HepG2 (cell line): ENCODE data around the gene BAZ1B. TPM values are rescaled to one million over a fixed set of nuclear protein-coding genes. Genes with fewer than 3 reads are reported as not detected.
A peak's percentile ranks its signal among the peaks of the same experiment; 100 is the strongest.

Experiments used
- ATAC-seq: fragments of 200-7000 bp; cut with Tn5 transposase; 3 replicates; pipeline ENCODE4 v1.9.1; 2020; ENCODE audit warnings: mild to moderate bottlenecking, moderate library complexity
- BruUV-seq: library from RNA; stranded (reverse); fragments of 400-500 nt; replicated peaks from 2 replicates; lab custom pipeline; 2021; lab: Mats Ljungman, UMichigan
- CTCF ChIA-PET: fragments of 300-600 bp; formaldehyde crosslinking; extraction: SDS; loops from one replicate; lab custom pipeline; 2021; ENCODE audit warnings: low total read pairs, inconsistent platforms, low intra/inter-chr PET ratio; lab: Yijun Ruan, JAX
- POLR2A ChIA-PET: fragments of 350-600 bp; sonication (Branson Sonifier 250); formaldehyde crosslinking; loops from one replicate; lab custom pipeline; 2020; ENCODE audit warnings: antibody characterized with exemption, inconsistent platforms; lab: Yijun Ruan, JAX
- DNase-seq: peaks from one replicate; pipeline ENCODE4 v3.0.0-alpha.2; 2015; ENCODE audit warnings: low spot score
- FAIRE-seq: peaks from 3 replicates; lab custom pipeline; 2011; peaks lifted over from hg19 to GRCh38; lab: Jason Lieb, UNC
- H2AFZ ChIP-seq: one replicate; pipeline ENCODE4 v1.6.1; 2011; ENCODE audit warnings: low read length, inconsistent platforms
- H3K27ac ChIP-seq: fragments of 300-600 bp; 3 replicates; pipeline ENCODE4 v1.8.0; 2011; ENCODE audit warnings: mixed run types, mild to moderate bottlenecking, mixed read lengths, low read length, inconsistent platforms; ENCODE audit not compliant: insufficient read depth; ENCODE audit errors: extremely low read length
- H3K27me3 ChIP-seq, 2 experiments: fragments of 200-600 bp in 1 of 2; 2 replicates in 1 of 2; 3 replicates in 1 of 2; pipeline versions ENCODE4 v1.6.0 to v1.8.0; 2011; ENCODE audit warnings: low read length in 2 of 2, mild to moderate bottlenecking in 2 of 2, moderate library complexity in 2 of 2, inconsistent platforms in 1 of 2; ENCODE audit not compliant: insufficient read depth in 2 of 2, control insufficient read depth in 1 of 2
- H3K36me3 ChIP-seq, 2 experiments: fragments of 200-600 bp in 1 of 2; replicated peaks in 1 of 2; 2 replicates in 1 of 2; 3 replicates in 1 of 2; pipeline versions ENCODE4 v1.5.1 to v1.8.0; 2011; ENCODE audit warnings: low read length in 2 of 2, inconsistent platforms in 1 of 2; ENCODE audit not compliant: insufficient read depth in 2 of 2, control insufficient read depth in 1 of 2
- H3K4me1 ChIP-seq: 2 replicates; pipeline ENCODE4 v1.5.1; 2012; ENCODE audit warnings: low read length, inconsistent platforms; ENCODE audit not compliant: insufficient read depth
- H3K4me2 ChIP-seq: 2 replicates; pipeline ENCODE4 v1.6.0; 2011; ENCODE audit warnings: low read depth, low read length, inconsistent platforms
- H3K4me3 ChIP-seq, 3 experiments: fragments of 200-600 bp in 1 of 3; sonication (generic), shearing (Covaris generic) in 1 of 3; replicated peaks in 1 of 3; 2 replicates each; pipeline ENCODE4 v1.5.1; 2011 to 2016; ENCODE audit warnings: low read length in 3 of 3, inconsistent platforms in 2 of 3, low read depth in 2 of 3, mild to moderate bottlenecking in 2 of 3, control low read depth in 1 of 3, mixed read lengths in 1 of 3; ENCODE audit not compliant: insufficient read depth in 1 of 3
- H3K79me2 ChIP-seq: one replicate; pipeline ENCODE4 v1.6.1; 2011; ENCODE audit warnings: low read length, inconsistent platforms; ENCODE audit not compliant: insufficient read depth
- H3K9ac ChIP-seq: 2 replicates; pipeline ENCODE4 v1.6.0; 2011; ENCODE audit warnings: mild to moderate bottlenecking, low read depth, low read length, inconsistent platforms; ENCODE audit not compliant: insufficient read depth
- H3K9me3 ChIP-seq: 2 replicates; pipeline ENCODE4 v1.5.1; 2012; ENCODE audit warnings: mild to moderate bottlenecking, low read length
- H4K20me1 ChIP-seq: 2 replicates; pipeline ENCODE4 v1.6.0; 2011; ENCODE audit warnings: inconsistent platforms, mild to moderate bottlenecking, low read length, moderate library complexity; ENCODE audit not compliant: insufficient read depth
- CREB1 ChIP-seq, 2 experiments: fragments of 450-650 bp in 1 of 2; IDR thresholded peaks; 2 replicates each; pipeline ENCODE4 v1.6.1; 2016 to 2017; ENCODE audit warnings: control low read depth in 1 of 2, mild to moderate bottlenecking in 1 of 2, missing compliant biosample characterization in 1 of 2, missing genetic modification characterization in 1 of 2
- DNMT1 ChIP-seq: sonication (generic); formaldehyde crosslinking; IDR thresholded peaks from 2 replicates; pipeline ENCODE4 v1.5.1; 2020; ENCODE audit warnings: mild to moderate bottlenecking, missing genetic modification reagents
- FOXO1 ChIP-seq: sonication (generic); formaldehyde crosslinking; IDR thresholded peaks from 2 replicates; pipeline ENCODE4 v1.4.0; 2020; ENCODE audit warnings: missing genetic modification reagents
- KAT8 ChIP-seq: IDR thresholded peaks from 2 replicates; pipeline ENCODE4 v1.6.1; 2016; ENCODE audit warnings: missing genetic modification reagents, missing compliant biosample characterization
- LCORL ChIP-seq, 2 experiments: fragments of 450-650 bp in 1 of 2; sonication (generic) in 1 of 2; formaldehyde crosslinking in 1 of 2; IDR thresholded peaks; 2 replicates each; pipeline versions ENCODE4 v1.5.0 to v1.6.1; 2017 to 2020; ENCODE audit warnings: antibody characterized with exemption in 1 of 2, missing genetic modification reagents in 1 of 2
- TBX2 ChIP-seq: sonication (generic); formaldehyde crosslinking; IDR thresholded peaks from 2 replicates; pipeline ENCODE4 v1.5.0; 2020; ENCODE audit warnings: missing genetic modification reagents, mild to moderate bottlenecking, borderline replicate concordance
- UBTF ChIP-seq: sonication (generic); formaldehyde crosslinking; IDR thresholded peaks from 2 replicates; pipeline ENCODE4 v1.4.0; 2020; ENCODE audit warnings: mild to moderate bottlenecking, missing genetic modification reagents
- ZC3H13 ChIP-seq: sonication (generic); formaldehyde crosslinking; IDR thresholded peaks from 2 replicates; pipeline ENCODE4 v1.8.1; 2023; ENCODE audit warnings: mild to moderate bottlenecking, missing genetic modification reagents, moderate library complexity
- ZNF567 ChIP-seq: sonication (generic); formaldehyde crosslinking; IDR thresholded peaks from 2 replicates; pipeline ENCODE4 v1.8.1; 2023; ENCODE audit warnings: mild to moderate bottlenecking, missing genetic modification reagents, borderline replicate concordance
- ZNF737 ChIP-seq: sonication (generic); formaldehyde crosslinking; IDR thresholded peaks from 2 replicates; pipeline ENCODE4 v1.5.0; 2020; ENCODE audit warnings: missing genetic modification reagents, mild to moderate bottlenecking, borderline replicate concordance
- WGBS: methylation state at CpG from one replicate; pipeline ENCODE4 v1.1.6; 2017; ENCODE audit warnings: low lambda C conversion rate; 5-methylcytosine and 5-hydroxymethylcytosine counted together
- in situ Hi-C: cut with HindIII; loops from 2 replicates; pipeline ENCODE4 v1.10.0; 2017; ENCODE audit warnings: low pct_unique_long_range_greater_than_20kb; ENCODE audit not compliant: extremely low pct_ligation_motif_present
- intact Hi-C: fragments of 100-400 bp; cut with micrococcal nuclease; formaldehyde crosslinking; loops from one replicate; pipeline ENCODE4 v1.10.0; 2022; ENCODE audit not compliant: unreplicated experiment
- polyA plus RNA-seq, 8 experiments: library from polyadenylated mRNA; depleted of rRNA in 3 of 8; stranded (reverse) in 7 of 8; unstranded in 1 of 8; fragments of >200 nt; fragmentation: Illumina TruSeq in 4 of 8; extraction: Trizol in 4 of 8; gene quantifications; 2 replicates each; pipeline versions ENCODE4 v1.2.1 to v1.2.3, GENCODE V29; 2011 to 2016; ENCODE audit warnings: low read depth in 4 of 8, missing spikeins in 1 of 8, mixed read lengths in 1 of 8; ENCODE audit not compliant: insufficient read depth in 1 of 8
- total RNA-seq, 5 experiments: library from RNA; depleted of rRNA; stranded (reverse); fragments of >200 nt; fragmentation: Illumina TruSeq; extraction: Trizol; gene quantifications; 2 replicates each; pipeline ENCODE4 v1.2.3, GENCODE V29; 2016; ENCODE audit warnings: low read depth in 1 of 5
- TF ChIP-seq, protein P1 (sequence below): sonication (generic); formaldehyde crosslinking; IDR thresholded peaks from 2 replicates; pipeline ENCODE4 v1.8.0; 2022; ENCODE audit warnings: mild to moderate bottlenecking, missing genetic modification reagents, moderate library complexity
- TF ChIP-seq, protein P2 (sequence below): sonication (generic); formaldehyde crosslinking; IDR thresholded peaks from 2 replicates; pipeline ENCODE4 v1.8.0; 2023; ENCODE audit warnings: mild to moderate bottlenecking, missing genetic modification reagents

BAZ1B gene
- total and polyA plus RNA-seq, 2 of the 13 experiments (the other 11 are each of a cell fraction or from before 2014, with no cell fraction given) = 18.6 to 69.4 TPM

- TF ChIP-seq CREB1 (IDR thresholded peaks at IDR 0.05) (no peak), CREB1 (CRISPR knock-in tag; IDR thresholded peaks at IDR 0.05) (no peak), ZC3H13 (CRISPR knock-in tag) (no peak)
Measured at GRCh38 chr7:73424489-73424885, 97.6 kb downstream of the BAZ1B start (continued).

DNA sequence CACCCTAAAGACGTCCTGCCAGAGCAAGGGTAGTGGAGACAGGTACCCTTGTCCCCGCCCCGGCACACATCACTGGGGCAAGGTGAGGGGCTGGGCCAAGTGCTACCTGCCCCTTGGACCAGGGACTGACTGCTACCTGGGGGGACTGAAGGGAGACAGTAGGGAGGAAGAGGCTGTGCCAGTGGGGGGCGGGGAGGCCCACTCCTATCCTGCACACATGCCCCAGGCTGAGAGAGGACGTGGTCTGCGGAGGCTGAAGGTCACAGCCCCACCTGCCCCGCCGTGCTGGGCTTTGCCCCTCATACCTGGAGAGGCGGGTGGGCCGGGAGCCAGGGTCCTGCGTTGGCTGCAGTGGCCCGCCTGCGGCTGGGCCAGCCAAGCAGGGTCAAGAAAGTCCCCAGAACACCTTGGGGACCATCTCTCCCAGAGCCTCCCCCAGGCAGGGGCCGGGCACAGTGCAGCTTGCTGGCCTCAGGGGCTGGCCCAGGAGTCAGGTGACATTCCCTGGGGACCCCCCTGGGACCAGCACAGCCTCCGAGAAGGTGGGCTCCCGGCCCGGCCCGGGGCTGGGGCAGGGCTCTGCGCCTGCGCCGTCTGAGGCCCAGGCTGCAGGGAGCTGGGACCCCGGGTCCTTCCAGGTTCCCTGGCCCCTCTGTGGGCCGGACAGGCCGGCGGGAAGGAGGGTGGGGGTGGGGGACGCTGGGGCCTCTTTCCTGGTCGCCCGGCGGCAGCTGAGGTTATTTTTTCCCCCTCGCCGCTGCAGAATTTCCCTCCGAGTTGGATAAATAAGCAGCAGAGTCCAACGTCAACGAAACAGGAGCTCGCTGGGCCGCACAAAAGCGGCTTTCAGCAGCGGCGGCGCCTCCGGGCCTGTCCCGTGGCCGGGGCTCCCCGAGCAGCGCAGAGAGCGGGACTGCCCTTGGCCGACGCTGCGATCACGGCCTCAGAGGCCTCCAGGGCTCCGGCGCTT, 98.3 kb downstream of the BAZ1B start:
- Histone ChIP-seq H4K20me1 (no peaks in the 10 kb centered on the region), H3K27me3 (peaks cover 0 to 12% of the 10 kb centered on the region in 2 experiments; a peak in 1 of 5 replicates), H3K9me3 (no peaks in the 10 kb centered on the region), H3K4me1 (peaks cover 61% of the 10 kb centered on the region), H3K36me3 (no peaks in the 10 kb centered on the region), H3K4me3 (peak overlapping the region; percentile 45 to 72 (median 55)), H3K4me2 (peak overlapping the region; percentile 93), H3K27ac (peak overlapping the region; percentile 58), H2AFZ (no peak overlapping the region), H3K9ac (peak overlapping the region; percentile 62), H3K79me2 (no peaks in the 10 kb centered on the region)
- intact Hi-C loops (no loop called here), in situ Hi-C loops (no loop called here)
- 3% methylated on average over 27 of the region's 52 CpGs for WGBS
- BruUV-seq = no TSS peak
- FAIRE-seq (no peak), ATAC-seq (peak; percentile 85), DNase-seq (peak; percentile 62)
- CTCF ChIA-PET = no interaction called here
- POLR2A ChIA-PET = interaction anchor here (0.8 to 1.8 kb wide), 6 partner anchors 10 to 98 kb away, joined by 3 to 5 read pairs (median 4); no protein-coding TSS in a partner anchor
- TF ChIP-seq ZNF737 (CRISPR knock-in tag) = no peak
- peak; percentile 87 for TF ChIP-seq UBTF (CRISPR knock-in tag)
- TF ChIP-seq DNMT1 (CRISPR knock-in tag) = no peak
- TF ChIP-seq, protein P1, sequence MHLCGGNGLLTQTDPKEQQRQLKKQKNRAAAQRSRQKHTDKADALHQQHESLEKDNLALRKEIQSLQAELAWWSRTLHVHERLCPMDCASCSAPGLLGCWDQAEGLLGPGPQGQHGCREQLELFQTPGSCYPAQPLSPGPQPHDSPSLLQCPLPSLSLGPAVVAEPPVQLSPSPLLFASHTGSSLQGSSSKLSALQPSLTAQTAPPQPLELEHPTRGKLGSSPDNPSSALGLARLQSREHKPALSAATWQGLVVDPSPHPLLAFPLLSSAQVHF (CRISPR knock-in tag) = no peak
- TF ChIP-seq, protein P2, sequence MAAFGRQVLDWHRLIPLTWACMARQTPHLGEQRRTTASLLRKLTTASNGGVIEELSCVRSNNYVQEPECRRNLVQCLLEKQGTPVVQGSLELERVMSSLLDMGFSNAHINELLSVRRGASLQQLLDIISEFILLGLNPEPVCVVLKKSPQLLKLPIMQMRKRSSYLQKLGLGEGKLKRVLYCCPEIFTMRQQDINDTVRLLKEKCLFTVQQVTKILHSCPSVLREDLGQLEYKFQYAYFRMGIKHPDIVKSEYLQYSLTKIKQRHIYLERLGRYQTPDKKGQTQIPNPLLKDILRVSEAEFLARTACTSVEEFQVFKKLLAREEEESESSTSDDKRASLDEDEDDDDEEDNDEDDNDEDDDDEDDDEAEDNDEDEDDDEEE (CRISPR knock-in tag) = 0 out of 2 replicates have a peak, but pooled peaks have one; percentile 38
- 0 out of 2 replicates have a peak, but pooled peaks have one; percentile 40 for TF ChIP-seq KAT8 (CRISPR knock-in tag)
- no peak; the same call in 1 of the 2 replicates for TF ChIP-seq TBX2 (CRISPR knock-in tag)
- no peak for TF ChIP-seq LCORL (IDR thresholded peaks at IDR 0.05)
- no peak for TF ChIP-seq LCORL (CRISPR knock-in tag; IDR thresholded peaks at IDR 0.05)
- 0 out of 2 replicates have a peak, but pooled peaks have one; percentile 25 for TF ChIP-seq FOXO1 (CRISPR knock-in tag)
- 0 out of 2 replicates have a peak, but pooled peaks have one; percentile 45 for TF ChIP-seq ZNF567
